GM12878 (cell line): Measurements from ENCODE around the gene SNCAIP.

Experiments used
- CEBPB ChIP-seq, 2 experiments: fragments of 150-350 bp in 1 of 2; IDR thresholded peaks; 2 replicates each; pipeline ENCODE4 v1.6.1; 2012 to 2014; ENCODE audit warnings: low read depth in 2 of 2, low read length in 2 of 2, borderline replicate concordance in 1 of 2, inconsistent platforms in 1 of 2
- EP300 ChIP-seq, 2 experiments: fragments of 150-350 bp in 1 of 2; IDR thresholded peaks; 2 replicates each; pipeline ENCODE4 v1.6.1; 2011 to 2012; ENCODE audit warnings: low read depth in 2 of 2, low read length in 2 of 2, borderline replicate concordance in 1 of 2, improper control_type of control experiment in 1 of 2, inconsistent platforms in 1 of 2; ENCODE audit not compliant: control insufficient read depth in 1 of 2
- TF ChIP-seq, protein P1 (sequence below): IDR thresholded peaks from 2 replicates; pipeline ENCODE4 v1.6.1; 2012; ENCODE audit warnings: low read depth, low read length, improper control_type of control experiment
- TF ChIP-seq, protein P2 (sequence below), 3 experiments: IDR thresholded peaks in 2 of 3; conservative IDR thresholded peaks in 1 of 3; 2 replicates each; pipeline ENCODE4 v1.5.1; 2011; ENCODE audit warnings: low read depth in 3 of 3, low read length in 3 of 3, mild to moderate bottlenecking in 3 of 3, control low read depth in 2 of 3, moderate library complexity in 2 of 3, inconsistent platforms in 1 of 3, mixed read lengths in 1 of 3; ENCODE audit not compliant: control insufficient read depth in 2 of 3, insufficient read depth in 1 of 3; ENCODE audit errors: extremely low read depth in 1 of 3
- TF ChIP-seq, protein P3 (sequence below): IDR thresholded peaks from 2 replicates; pipeline ENCODE4 v1.6.1; 2012; ENCODE audit warnings: mild to moderate bottlenecking, low read depth, low read length

DNA sequence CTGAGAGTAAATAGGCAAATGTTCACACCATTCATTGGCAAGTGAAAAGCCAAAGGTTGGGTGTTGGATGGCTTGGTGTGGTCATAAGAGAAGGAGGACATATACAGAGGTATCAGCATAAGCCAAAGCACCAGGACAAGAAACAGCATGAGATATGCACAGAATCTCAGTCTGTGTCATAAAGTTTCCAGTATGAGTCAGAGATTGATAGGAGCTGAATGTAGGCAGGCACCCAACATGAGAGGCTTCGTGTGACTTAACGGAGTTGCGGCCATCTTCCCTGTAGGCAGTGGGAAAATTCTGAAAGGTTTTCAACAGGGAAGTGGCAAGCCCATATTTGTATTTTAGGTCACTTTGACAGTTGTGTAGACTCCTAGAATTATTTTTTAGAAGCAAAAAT lies 54.5 kb downstream of the SNCAIP start:
- TF ChIP-seq CEBPB (IDR thresholded peaks at IDR 0.05; ENCODE audit: borderline replicate concordance in 1 of 2, low read depth in 2 of 2, low read length in 2 of 2) = no peak
- no peak for TF ChIP-seq EP300 (IDR thresholded peaks at IDR 0.05; ENCODE audit: borderline replicate concordance in 1 of 2, control insufficient read depth in 1 of 2, low read depth in 2 of 2, low read length in 2 of 2)
- TF ChIP-seq, protein P1, sequence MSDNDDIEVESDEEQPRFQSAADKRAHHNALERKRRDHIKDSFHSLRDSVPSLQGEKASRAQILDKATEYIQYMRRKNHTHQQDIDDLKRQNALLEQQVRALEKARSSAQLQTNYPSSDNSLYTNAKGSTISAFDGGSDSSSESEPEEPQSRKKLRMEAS = no peak
- TF ChIP-seq, protein P2, sequence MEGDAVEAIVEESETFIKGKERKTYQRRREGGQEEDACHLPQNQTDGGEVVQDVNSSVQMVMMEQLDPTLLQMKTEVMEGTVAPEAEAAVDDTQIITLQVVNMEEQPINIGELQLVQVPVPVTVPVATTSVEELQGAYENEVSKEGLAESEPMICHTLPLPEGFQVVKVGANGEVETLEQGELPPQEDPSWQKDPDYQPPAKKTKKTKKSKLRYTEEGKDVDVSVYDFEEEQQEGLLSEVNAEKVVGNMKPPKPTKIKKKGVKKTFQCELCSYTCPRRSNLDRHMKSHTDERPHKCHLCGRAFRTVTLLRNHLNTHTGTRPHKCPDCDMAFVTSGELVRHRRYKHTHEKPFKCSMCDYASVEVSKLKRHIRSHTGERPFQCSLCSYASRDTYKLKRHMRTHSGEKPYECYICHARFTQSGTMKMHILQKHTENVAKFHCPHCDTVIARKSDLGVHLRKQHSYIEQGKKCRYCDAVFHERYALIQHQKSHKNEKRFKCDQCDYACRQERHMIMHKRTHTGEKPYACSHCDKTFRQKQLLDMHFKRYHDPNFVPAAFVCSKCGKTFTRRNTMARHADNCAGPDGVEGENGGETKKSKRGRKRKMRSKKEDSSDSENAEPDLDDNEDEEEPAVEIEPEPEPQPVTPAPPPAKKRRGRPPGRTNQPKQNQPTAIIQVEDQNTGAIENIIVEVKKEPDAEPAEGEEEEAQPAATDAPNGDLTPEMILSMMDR (IDR thresholded peaks at IDR 0.05 in 2 of 3, conservative IDR thresholded peaks at IDR 0.05 in 1 of 3; ENCODE audit: control insufficient read depth in 2 of 3, extremely low read depth in 1 of 3, insufficient read depth in 1 of 3, low read depth in 3 of 3, low read length in 3 of 3) = no peak
- TF ChIP-seq, protein P3, sequence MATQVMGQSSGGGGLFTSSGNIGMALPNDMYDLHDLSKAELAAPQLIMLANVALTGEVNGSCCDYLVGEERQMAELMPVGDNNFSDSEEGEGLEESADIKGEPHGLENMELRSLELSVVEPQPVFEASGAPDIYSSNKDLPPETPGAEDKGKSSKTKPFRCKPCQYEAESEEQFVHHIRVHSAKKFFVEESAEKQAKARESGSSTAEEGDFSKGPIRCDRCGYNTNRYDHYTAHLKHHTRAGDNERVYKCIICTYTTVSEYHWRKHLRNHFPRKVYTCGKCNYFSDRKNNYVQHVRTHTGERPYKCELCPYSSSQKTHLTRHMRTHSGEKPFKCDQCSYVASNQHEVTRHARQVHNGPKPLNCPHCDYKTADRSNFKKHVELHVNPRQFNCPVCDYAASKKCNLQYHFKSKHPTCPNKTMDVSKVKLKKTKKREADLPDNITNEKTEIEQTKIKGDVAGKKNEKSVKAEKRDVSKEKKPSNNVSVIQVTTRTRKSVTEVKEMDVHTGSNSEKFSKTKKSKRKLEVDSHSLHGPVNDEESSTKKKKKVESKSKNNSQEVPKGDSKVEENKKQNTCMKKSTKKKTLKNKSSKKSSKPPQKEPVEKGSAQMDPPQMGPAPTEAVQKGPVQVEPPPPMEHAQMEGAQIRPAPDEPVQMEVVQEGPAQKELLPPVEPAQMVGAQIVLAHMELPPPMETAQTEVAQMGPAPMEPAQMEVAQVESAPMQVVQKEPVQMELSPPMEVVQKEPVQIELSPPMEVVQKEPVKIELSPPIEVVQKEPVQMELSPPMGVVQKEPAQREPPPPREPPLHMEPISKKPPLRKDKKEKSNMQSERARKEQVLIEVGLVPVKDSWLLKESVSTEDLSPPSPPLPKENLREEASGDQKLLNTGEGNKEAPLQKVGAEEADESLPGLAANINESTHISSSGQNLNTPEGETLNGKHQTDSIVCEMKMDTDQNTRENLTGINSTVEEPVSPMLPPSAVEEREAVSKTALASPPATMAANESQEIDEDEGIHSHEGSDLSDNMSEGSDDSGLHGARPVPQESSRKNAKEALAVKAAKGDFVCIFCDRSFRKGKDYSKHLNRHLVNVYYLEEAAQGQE = no peak
